NCI-H2227 (cell line): ENCODE measurements around the gene CCDC201.
A peak's percentile ranks its signal among the peaks of the same experiment; 100 is the strongest.

Experiments
- DNase-seq: peaks from one replicate; lab custom pipeline; 2025; ENCODE audit not compliant: unreplicated experiment; lab: John Stamatoyannopoulos, UW

CCDC201 gene

GRCh38 chr7:45893996-45894664 is 21.2 kb upstream of the CCDC201 start:
- DNase-seq, result no peak

GRCh38 chr7:45893374-45893995 is 20.6 kb upstream of the CCDC201 start:
- DNase-seq, result no peak

- no peak for DNase-seq
Observed at GRCh38 chr7:45892407-45893035, 19.6 kb upstream of the CCDC201 start.

GRCh38 chr7:45891462-45892402 is 18.9 kb upstream of the CCDC201 start:
- no peak for DNase-seq

- DNase-seq, result peak; percentile 8
Observed at GRCh38 chr7:45890902-45891461, 18.1 kb upstream of the CCDC201 start.

- DNase-seq, result no peak
Observed at GRCh38 chr7:45890125-45890901, 17.4 kb upstream of the CCDC201 start.

- no peak for DNase-seq
Observed at GRCh38 chr7:45889367-45890067, 16.6 kb upstream of the CCDC201 start.

GRCh38 chr7:45888993-45889366 is 16.1 kb upstream of the CCDC201 start:
- DNase-seq, result no peak

- no peak for DNase-seq
Observed at GRCh38 chr7:45888185-45888992, 15.5 kb upstream of the CCDC201 start, which contains the start of gene IGFBP1. Gene IGFBP1, plus strand, starts transcription at chr7:45888488. Its CDS starts 165 bp downstream, at chr7:45888653.

GRCh38 chr7:45886931-45887667 is 14.2 kb upstream of the CCDC201 start:
- DNase-seq, result no peak

GRCh38 chr7:45885264-45885882 is 12.5 kb upstream of the CCDC201 start:
- no peak for DNase-seq

- DNase-seq, result no peak
Observed at GRCh38 chr7:45884136-45884535, 11.3 kb upstream of the CCDC201 start.

- DNase-seq, result no peak
Observed at GRCh38 chr7:45882465-45882810, 9.6 kb upstream of the CCDC201 start.

GRCh38 chr7:45881759-45882464 is 9.0 kb upstream of the CCDC201 start:
- DNase-seq, result no peak

- no peak for DNase-seq
Observed at GRCh38 chr7:45881280-45881758, 8.4 kb upstream of the CCDC201 start.

GRCh38 chr7:45880433-45880860 is 7.6 kb upstream of the CCDC201 start:
- no peak for DNase-seq
